Measurements from ENCODE around the gene NBEA.

NBEA gene

DNA sequence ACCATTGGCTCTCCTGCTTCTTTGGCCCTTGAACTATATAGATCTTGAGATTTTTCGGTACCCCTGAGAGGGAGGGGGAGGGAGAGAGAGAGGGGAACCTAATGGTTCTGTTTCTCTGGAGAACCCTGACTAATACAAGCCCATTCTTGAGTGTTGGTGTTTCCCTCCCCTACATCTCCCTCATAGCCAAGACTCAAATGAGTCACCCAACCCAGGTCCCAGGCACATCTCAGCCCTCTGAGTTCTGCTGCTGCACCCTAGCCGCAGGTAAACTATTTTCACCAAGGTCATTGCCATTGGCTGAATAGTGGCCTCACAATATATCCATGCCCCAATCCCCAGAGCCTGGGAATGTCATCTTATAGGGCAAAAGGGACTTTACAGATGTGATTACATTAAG is 760.2 kb downstream of the NBEA start:
- no peak for DNase-seq (ENCODE audit: low read depth, low spot score)

DNA sequence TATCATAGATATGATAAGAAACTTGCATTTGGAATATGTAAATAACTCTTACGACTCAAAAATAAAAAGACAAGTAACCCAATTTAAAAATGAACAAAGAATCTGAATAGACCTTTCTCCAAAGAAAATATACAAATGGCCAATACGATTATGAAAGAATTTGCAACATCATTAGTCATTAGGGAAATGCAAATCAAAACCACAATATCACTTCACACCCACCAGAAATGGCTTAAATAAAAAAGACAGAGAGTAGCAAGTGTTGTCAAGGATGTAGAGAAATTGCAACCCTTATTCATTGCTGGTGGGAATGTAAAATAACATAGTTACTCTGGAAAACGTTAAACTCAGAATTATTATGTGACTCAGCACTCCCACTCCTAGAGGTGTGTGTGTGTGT is 761.0 kb downstream of the NBEA start:
- DNase-seq (ENCODE audit: low read depth, low spot score): no peak

DNA sequence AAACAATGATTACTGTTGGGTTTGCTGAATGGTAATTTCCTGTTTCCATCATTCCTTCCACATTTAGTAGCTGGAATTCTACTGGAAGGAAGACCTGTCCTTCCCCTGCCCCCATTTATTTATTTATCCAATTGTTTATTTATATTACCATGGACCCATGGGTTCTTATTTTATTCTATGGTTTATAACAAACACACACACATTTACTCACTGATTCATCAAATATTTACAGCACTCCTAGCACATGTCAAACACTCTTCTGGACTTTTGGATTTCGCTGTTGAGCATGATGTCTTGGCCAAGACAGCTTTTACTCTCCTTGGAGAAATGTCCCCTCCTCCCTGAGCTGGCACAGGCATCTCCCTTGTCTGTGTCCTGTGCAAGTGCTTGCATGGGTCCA is 762.3 kb downstream of the NBEA start:
- DNase-seq (ENCODE audit: low read depth, low spot score): no peak

DNA sequence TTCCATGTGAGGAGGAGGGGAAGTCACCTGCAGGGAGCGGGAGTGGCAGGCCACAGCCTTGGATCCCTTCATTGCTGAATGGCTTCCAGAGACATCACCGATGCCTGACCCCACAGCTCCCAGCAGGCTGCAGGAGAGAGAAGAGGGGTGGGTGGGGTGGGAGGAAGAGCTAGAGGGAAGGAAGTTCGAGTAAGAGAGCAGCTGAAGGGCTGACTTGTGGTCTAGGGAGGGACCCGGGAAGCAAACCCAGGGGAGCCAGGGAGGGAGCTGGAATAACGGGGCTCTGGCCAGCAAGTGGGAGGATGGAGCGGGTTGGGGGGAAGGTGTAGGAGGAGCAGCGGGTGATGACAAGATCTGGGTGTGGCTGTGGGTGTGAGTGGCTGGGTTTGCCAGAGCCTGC is 764.2 kb downstream of the NBEA start:
- DNase-seq (ENCODE audit: low read depth, low spot score): no peak

DNA sequence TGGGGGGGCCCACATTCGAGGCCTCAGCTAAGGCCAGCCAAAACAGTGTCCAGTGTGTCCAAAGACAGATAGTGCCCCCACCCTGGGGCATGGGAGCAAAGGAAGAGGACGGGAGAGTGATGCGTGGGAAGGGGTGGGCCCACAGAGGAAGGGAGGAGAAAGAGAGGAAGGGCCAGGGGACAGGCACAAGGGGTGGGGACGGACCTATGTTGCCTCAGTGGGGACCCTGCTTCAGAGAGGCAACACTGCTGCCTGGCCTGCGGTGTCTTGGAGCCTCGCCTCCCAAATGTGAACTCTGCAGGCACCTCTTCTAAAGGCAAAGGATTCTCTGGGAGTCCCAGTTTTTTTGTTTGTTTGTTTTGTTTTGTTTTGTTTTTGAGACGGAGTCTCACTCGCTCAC is 764.7 kb downstream of the NBEA start:
- DNase-seq (ENCODE audit: low read depth, low spot score): no peak

DNA sequence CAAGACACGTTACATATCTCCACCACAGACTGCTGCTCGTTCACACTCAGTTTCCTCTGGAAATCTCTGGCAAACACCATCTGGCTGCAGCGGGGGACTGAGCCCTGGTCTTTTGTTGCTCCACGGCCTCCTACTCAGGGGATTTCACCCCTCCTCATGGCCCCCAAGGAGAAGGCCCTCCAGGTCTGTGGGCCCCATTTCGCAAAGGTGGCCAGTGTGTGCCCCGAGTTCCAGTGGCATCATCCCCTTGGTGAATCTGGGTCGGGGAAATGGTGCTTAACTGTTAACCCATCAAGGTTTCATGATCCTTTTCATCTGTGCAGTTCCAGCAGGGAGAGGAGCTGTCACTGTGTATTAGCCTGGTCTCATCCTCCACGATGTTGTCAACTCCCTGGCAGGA is 769.8 kb downstream of the NBEA start:
- no peak for DNase-seq (ENCODE audit: low read depth, low spot score)

DNA sequence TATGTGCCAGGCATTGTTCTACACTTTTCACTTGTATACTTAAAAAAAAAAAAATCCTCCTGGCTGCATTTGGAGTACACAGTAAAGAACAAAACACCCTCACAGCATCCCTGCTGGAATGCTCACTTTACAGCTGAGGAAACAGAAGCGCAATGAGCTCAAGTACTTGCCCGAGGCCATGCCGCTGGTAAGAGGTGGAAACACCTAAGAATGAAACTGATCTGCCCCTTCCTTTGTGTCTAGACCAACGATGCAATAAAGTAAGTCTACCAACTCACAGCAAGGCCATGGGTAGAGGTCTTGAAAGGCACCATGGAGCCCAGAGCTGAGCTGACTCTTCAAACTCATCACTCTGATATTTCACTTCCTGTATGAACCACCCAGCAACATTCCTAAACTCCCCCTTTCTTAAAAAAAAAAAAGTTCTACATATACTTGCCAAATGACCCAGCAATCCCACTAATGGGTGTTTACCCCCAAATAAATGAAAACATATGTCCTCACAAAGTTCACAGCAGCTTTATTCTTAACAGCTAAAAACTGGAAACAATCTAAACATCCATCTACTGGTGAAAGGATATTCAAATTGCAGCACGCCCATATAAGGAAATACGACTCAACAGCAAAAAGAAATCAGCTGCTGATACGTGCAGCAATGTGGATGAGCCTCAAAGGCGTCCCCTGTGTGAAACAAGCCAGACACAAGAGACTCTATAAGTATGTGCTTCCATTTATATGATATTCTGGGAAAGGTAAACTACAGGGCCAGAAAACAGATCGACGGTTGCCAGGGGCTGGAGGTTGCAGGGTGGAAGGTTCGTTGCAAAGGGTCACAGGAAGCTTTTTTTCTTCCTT is 771.1 kb downstream of the NBEA start:
- DNase-seq (ENCODE audit: low read depth, low spot score): no peak

DNA sequence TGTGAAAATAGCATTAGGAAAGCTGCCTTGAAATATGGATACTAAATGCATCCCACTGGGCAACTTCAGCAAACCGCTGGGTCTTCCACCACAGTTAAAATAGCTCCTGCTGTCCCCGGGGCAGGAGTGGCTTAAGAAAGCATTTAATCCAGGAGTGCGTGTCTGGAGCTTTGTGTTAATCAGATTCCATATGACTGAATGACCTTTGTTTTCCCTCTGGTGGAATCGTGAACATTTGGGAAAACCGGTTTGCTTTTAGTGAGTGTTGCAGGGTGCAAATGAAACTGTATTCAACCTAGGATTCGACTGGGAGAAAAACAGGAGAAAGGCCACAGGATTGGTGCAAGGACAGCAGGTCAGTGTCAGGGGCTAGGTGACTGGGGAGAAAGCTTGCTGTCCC is 772.1 kb downstream of the NBEA start:
- DNase-seq (ENCODE audit: low read depth, low spot score): no peak

DNA sequence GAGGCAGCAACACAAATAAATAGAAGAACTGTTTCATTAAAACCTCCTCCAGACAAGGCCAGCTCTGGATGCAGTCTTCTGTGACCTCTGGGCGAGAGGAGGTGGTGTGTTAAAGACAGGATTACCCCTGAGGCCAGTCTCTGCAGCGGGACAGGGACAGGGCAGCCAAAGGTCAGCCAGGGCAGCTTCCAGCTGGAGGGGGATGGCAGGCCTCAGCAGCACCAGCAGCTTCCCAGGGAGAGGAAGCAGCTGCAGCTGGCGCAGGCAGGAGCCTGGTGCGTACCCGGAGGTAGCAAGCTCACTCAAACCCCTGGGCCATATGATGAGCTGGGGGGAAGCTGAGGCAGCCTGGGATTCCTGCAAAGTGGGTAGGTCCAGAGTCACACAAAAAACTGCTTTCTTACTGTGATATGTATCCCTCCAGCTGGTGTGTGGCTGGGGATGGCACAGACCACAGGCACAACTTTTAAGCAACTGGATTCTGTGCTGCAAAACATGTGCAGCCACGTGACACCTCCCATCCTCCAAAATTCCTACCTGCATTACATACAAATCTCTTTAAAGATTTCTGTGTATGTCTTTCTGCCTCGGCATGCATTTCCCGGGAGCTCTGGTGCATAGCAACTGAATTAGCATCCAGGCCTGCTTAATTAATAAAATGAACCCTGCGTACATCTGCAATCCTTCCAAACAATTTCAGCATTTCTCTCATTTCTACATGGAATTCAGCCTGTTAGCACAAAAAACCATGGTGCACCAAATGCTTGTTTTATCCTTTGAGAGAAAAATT is 772.7 kb downstream of the NBEA start:
- no peak for DNase-seq (ENCODE audit: low read depth, low spot score)

DNA sequence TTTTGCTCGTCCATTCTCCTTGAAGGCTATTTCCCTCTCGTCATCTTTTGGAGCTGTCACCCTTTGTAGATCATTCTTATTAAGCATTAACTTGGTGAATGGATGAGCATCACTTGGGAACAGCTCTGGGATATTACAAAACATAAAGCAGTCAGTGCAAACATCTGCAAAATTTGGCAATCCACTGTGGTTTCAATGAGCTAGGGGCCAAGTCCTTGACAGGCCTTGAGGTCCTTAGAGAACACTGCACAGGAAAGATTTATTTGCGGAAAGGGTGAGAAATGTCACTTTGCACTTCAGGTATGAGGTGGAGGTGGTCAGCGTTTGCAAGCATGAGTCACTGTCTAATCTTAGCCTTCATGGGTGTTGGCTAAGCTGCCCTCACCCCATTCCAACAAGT is 774.1 kb downstream of the NBEA start:
- DNase-seq (ENCODE audit: low read depth, low spot score): no peak

DNA sequence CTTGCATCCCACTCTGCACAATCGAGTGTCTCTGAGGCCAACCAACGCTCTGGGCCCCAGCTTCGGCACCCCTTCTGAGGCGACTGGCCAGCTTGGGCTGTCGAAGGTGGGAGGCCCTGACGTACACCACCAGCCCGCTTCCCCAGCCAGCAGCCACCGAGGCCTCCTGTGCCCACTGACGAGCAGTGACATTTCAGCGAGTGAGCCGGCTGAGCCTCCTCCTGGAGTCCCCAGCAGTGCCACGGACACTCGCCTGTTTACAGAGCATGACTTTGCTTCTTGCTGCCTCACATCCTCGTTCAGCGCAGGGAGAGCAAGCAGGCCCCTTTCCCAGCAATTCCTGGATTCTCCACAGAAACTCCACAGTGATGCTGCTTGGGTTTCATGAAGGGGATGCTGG is 774.7 kb downstream of the NBEA start:
- DNase-seq (ENCODE audit: low read depth, low spot score): no peak

DNA sequence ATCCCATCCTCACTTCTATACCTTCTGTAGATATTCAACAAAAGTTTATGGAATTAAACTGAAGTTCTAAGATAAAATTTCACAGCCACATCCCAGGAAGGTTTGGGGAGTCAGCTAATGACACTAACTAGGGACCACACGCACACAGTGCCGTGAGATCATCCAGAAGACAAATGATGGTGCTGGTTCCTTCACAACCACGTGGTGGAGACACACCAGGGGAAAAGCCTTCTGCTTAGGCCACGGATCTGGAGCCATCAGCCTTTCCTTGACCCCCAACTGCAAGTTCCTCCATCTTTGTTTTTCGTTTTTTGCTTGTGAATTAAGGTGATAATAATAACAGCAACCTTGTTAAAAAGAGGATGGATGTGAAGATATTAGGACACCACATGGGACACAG is 776.0 kb downstream of the NBEA start:
- no peak for DNase-seq (ENCODE audit: low read depth, low spot score)

DNA sequence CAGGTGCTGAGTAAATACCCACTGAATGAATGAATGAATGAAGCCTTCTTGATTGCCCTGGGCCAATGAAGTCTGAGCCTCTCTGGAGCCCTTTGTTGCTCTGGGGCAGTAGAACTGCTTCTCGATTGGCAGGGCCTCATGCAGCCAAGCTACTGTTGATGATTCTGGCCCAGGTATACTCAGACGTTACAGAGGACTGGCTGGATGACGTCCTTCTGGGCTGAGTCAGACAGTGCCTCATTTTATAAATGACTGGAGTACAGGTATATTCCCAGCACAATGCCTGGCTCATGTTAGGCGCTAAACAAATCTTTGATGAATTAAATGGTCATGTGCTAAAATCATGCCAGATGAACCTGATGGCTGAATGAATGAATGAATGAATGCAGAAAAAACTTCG is 778.2 kb downstream of the NBEA start:
- no peak for DNase-seq (ENCODE audit: low read depth, low spot score)

DNA sequence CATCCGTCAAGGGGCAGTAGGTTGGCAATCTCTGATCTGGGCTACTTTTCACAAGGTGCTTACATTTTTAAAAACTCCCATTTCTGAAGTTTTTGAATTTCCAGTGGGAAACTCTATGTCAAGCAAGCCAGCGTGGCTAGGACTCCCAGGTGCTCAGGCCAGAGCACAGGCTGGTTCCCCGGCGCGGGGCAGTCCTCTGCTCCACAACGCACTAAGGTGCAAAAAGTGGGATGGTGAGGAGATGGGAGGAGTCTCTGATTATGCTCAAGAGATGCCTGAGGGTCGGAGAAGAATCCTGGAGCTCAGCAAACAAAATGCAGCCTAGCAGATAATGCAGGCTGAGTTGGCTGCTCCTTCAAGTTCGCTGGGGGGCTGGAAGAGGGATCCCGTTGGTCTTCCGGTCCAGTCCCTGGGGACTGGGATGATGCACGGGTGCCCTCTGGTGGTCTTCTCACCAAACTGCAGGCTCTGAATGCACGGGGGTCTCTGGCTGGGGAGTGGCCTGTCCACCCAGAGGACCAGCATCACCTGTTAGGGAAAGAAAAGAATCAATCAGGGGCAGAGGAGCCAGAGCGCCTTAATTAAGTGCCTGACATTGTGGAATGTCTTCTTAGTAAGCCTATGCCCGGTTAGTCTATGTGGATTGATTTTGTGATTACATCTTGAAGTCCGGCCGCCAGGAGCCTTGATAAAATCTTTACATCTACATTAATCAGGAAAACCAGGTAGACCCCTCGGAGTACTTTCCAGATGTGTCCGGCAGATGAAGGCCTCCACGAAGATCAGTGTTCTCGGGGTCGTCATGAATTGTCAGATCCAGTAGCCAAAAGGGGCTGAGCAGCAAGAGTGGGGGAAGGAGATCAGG is 778.9 kb downstream of the NBEA start:
- peak; percentile 25 for DNase-seq (ENCODE audit: low read depth, low spot score)

All from iPS DF 19.7 (cell line).